ENCODE results near the gene ZCCHC24. TPM values are rescaled to one million over a fixed set of nuclear protein-coding genes. Genes with fewer than 3 reads are reported as not detected.

ZCCHC24 gene
- total RNA-seq, 3 donors from 2014 or later: 5.6 to 125 (median 22.8) TPM

GRCh38 chr10:79390057-79390456, 55.4 kb downstream of the ZCCHC24 start:
- DNase-seq: no peak
- Histone ChIP-seq H3K4me3 (no peak overlapping the region), H3K9me3 (no peaks in the 10 kb centered on the region), H3K4me1 (ENCODE audit: low read depth) (no peaks in the 10 kb centered on the region), H3K36me3 (ENCODE audit: low read depth) (no peaks in the 10 kb centered on the region)
- intact Hi-C loops (cut with DNase I, micrococcal nuclease): no loop called here
- ATAC-seq: no peak
- TF ChIP-seq CTCF (IDR thresholded peaks at IDR 0.05): no peak

GRCh38 chr10:79387974-79388850, 57.2 kb downstream of the ZCCHC24 start:
- TF ChIP-seq CTCF (IDR thresholded peaks at IDR 0.05): no peak
- no peaks in the 10 kb centered on the region for H3K4me1 ChIP-seq (ENCODE audit: low read depth)
- intact Hi-C loops (cut with DNase I, micrococcal nuclease): no loop called here
- ATAC-seq (no peak), DNase-seq (peak in 1 of 3 donors; percentile 1)
- H3K4me3 ChIP-seq: no peak overlapping the region
- no peaks in the 10 kb centered on the region for H3K9me3 ChIP-seq
- H3K36me3 ChIP-seq (ENCODE audit: low read depth): no peaks in the 10 kb centered on the region

GRCh38 chr10:79387466-79387973, 57.9 kb downstream of the ZCCHC24 start:
- ATAC-seq (no peak), DNase-seq (peak in 1 of 3 donors; percentile 0)
- Histone ChIP-seq H3K4me3 (no peak overlapping the region), H3K4me1 (ENCODE audit: low read depth) (no peaks in the 10 kb centered on the region), H3K9me3 (no peaks in the 10 kb centered on the region), H3K36me3 (ENCODE audit: low read depth) (no peaks in the 10 kb centered on the region)
- TF ChIP-seq CTCF (IDR thresholded peaks at IDR 0.05): no peak
- intact Hi-C loops (cut with DNase I, micrococcal nuclease): no loop called here

- DNase-seq (peak in 2 of 3 donors; percentile 1 to 29), ATAC-seq (peak; percentile 6)
- Histone ChIP-seq H3K9me3 (no peaks in the 10 kb centered on the region), H3K36me3 (ENCODE audit: low read depth) (no peaks in the 10 kb centered on the region), H3K4me1 (ENCODE audit: low read depth) (no peaks in the 10 kb centered on the region), H3K4me3 (no peak overlapping the region)
- no peak for TF ChIP-seq CTCF (IDR thresholded peaks at IDR 0.05)
- intact Hi-C loops (cut with DNase I, micrococcal nuclease): no loop called here
Observed at GRCh38 chr10:79386637-79387465, 58.6 kb downstream of the ZCCHC24 start.

- no peaks in the 10 kb centered on the region for H3K4me1 ChIP-seq (ENCODE audit: low read depth)
- DNase-seq (peak in 2 of 3 donors; percentile 1 to 41), ATAC-seq (no peak)
- no peak for TF ChIP-seq CTCF (IDR thresholded peaks at IDR 0.05)
- H3K4me3 ChIP-seq: no peak overlapping the region
- H3K36me3 ChIP-seq (ENCODE audit: low read depth): no peaks in the 10 kb centered on the region
- intact Hi-C loops (cut with DNase I, micrococcal nuclease): no loop called here
- H3K9me3 ChIP-seq: no peaks in the 10 kb centered on the region
Observed at GRCh38 chr10:79385804-79386531, 59.5 kb downstream of the ZCCHC24 start.
